WERI-Rb-1 (cell line): ENCODE results near the gene PARVB.

Source experiments
- DNase-seq: peaks from one replicate; pipeline ENCODE4 v3.0.0-alpha.2; 2020
- H3K27ac ChIP-seq: fragments of 250-450 bp; sonication (Bioruptor Pico); 2 replicates; pipeline ENCODE4 v1.5.1; 2020; ENCODE audit warnings: mild to moderate bottlenecking, moderate library complexity
- H3K27me3 ChIP-seq: fragments of 250-450 bp; sonication (Bioruptor Pico); 2 replicates; pipeline ENCODE4 v1.5.1; 2021; ENCODE audit warnings: mild to moderate bottlenecking, low read depth, moderate library complexity; ENCODE audit not compliant: insufficient read depth, severe bottlenecking
- H3K36me3 ChIP-seq: fragments of 250-450 bp; sonication (Bioruptor Pico); 2 replicates; pipeline ENCODE4 v1.5.1; 2020; ENCODE audit warnings: mild to moderate bottlenecking, moderate library complexity
- H3K4me3 ChIP-seq: 2 replicates; pipeline ENCODE4 v1.5.1; 2011; ENCODE audit warnings: low read depth, mild to moderate bottlenecking, control low read depth, low read length
- H3K9me3 ChIP-seq: fragments of 250-450 bp; sonication (Bioruptor Pico); 2 replicates; pipeline ENCODE4 v1.5.1; 2021; ENCODE audit warnings: mild to moderate bottlenecking, moderate library complexity; ENCODE audit not compliant: severe bottlenecking
- CTCF ChIP-seq: IDR thresholded peaks from 2 replicates; pipeline ENCODE4 v1.5.1; 2011; ENCODE audit warnings: low read depth, mild to moderate bottlenecking, control low read depth, inconsistent platforms, low read length

PARVB gene

GRCh38 chr22:44160421-44160820 lies 136.3 kb downstream of the PARVB start:
- no peak for TF ChIP-seq CTCF
- Histone ChIP-seq H3K36me3 (no peaks in the 10 kb centered on the region), H3K27ac (no peak overlapping the region), H3K27me3 (no peaks in the 10 kb centered on the region), H3K9me3 (no peaks in the 10 kb centered on the region), H3K4me3 (no peak overlapping the region)
- no peak for DNase-seq

- Histone ChIP-seq H3K9me3 (no peaks in the 10 kb centered on the region), H3K36me3 (no peaks in the 10 kb centered on the region), H3K27ac (no peak overlapping the region), H3K4me3 (no peak overlapping the region), H3K27me3 (no peaks in the 10 kb centered on the region)
- DNase-seq = no peak
- no peak for TF ChIP-seq CTCF
Measured at GRCh38 chr22:44161673-44162072, 137.6 kb downstream of the PARVB start.

GRCh38 chr22:44162960-44163359 lies 138.9 kb downstream of the PARVB start:
- H3K9me3 ChIP-seq = no peaks in the 10 kb centered on the region
- TF ChIP-seq CTCF = no peak
- no peak for DNase-seq

GRCh38 chr22:44163536-44163935 lies 139.4 kb downstream of the PARVB start:
- no peaks in the 10 kb centered on the region for H3K9me3 ChIP-seq
- H3K27me3 ChIP-seq = no peaks in the 10 kb centered on the region
- no peak for TF ChIP-seq CTCF
- H3K4me3 ChIP-seq = no peak overlapping the region
- no peak for DNase-seq
- H3K27ac ChIP-seq = no peak overlapping the region
- H3K36me3 ChIP-seq = no peaks in the 10 kb centered on the region

More at GRCh38 chr22:44162960-44163359, 138.9 kb downstream of the PARVB start:
- no peak overlapping the region for H3K27ac ChIP-seq
- H3K4me3 ChIP-seq = no peak overlapping the region
- no peaks in the 10 kb centered on the region for H3K27me3 ChIP-seq
- H3K36me3 ChIP-seq = no peaks in the 10 kb centered on the region

- Histone ChIP-seq H3K27ac (no peak overlapping the region), H3K4me3 (no peak overlapping the region), H3K36me3 (no peaks in the 10 kb centered on the region), H3K27me3 (no peaks in the 10 kb centered on the region), H3K9me3 (no peaks in the 10 kb centered on the region)
- TF ChIP-seq CTCF = no peak
- peak; percentile 48 for DNase-seq
Measured at GRCh38 chr22:44164031-44164430, 139.9 kb downstream of the PARVB start.

- H3K4me3 ChIP-seq = no peak overlapping the region
- H3K27ac ChIP-seq = no peak overlapping the region
- no peaks in the 10 kb centered on the region for H3K36me3 ChIP-seq
- H3K9me3 ChIP-seq = no peaks in the 10 kb centered on the region
- H3K27me3 ChIP-seq = no peaks in the 10 kb centered on the region
- no peak for TF ChIP-seq CTCF
- no peak for DNase-seq
Measured at GRCh38 chr22:44165286-44165874, 141.3 kb downstream of the PARVB start.
